GM04503 (cell line): ENCODE data around the gene PLXNB2.

Experiments
- DNase-seq: peaks from one replicate; pipeline ENCODE4 v3.0.0-alpha.2; 2012; ENCODE audit warnings: low read depth

The PLXNB2 gene

GRCh38 chr22:50252082-50253045 lies 55.1 kb downstream of the PLXNB2 start:
- no peak for DNase-seq

- DNase-seq = no peak
Measured at GRCh38 chr22:50251477-50252081, 55.9 kb downstream of the PLXNB2 start.

GRCh38 chr22:50250555-50251476 lies 56.6 kb downstream of the PLXNB2 start, which contains the start of gene HDAC10:
TSS of gene HDAC10 (minus strand) at chr22:50251265. CDS start at chr22:50251032, 233 bp downstream.
- DNase-seq = no peak

- DNase-seq = no peak
Measured at GRCh38 chr22:50250249-50250554, 57.2 kb downstream of the PLXNB2 start.

GRCh38 chr22:50249341-50250248 lies 57.9 kb downstream of the PLXNB2 start:
- no peak for DNase-seq

GRCh38 chr22:50248196-50249081 lies 59.0 kb downstream of the PLXNB2 start:
- DNase-seq = no peak

GRCh38 chr22:50247748-50248147 lies 59.7 kb downstream of the PLXNB2 start:
- no peak for DNase-seq

- DNase-seq = no peak
Measured at GRCh38 chr22:50246242-50247175, 60.9 kb downstream of the PLXNB2 start.

GRCh38 chr22:50245214-50246072 lies 62.0 kb downstream of the PLXNB2 start:
- DNase-seq = no peak

- no peak for DNase-seq
Measured at GRCh38 chr22:50244420-50245213, 62.8 kb downstream of the PLXNB2 start, which contains the start of gene TUBGCP6. TSS of gene TUBGCP6 (minus strand) at chr22:50245023. CDS start at chr22:50244459, 564 bp downstream.

GRCh38 chr22:50243685-50244419 lies 63.6 kb downstream of the PLXNB2 start:
- no peak for DNase-seq

GRCh38 chr22:50242406-50242949 lies 65.0 kb downstream of the PLXNB2 start:
- DNase-seq = no peak

GRCh38 chr22:50238755-50239154 lies 68.7 kb downstream of the PLXNB2 start:
- no peak for DNase-seq

- DNase-seq = no peak
Measured at GRCh38 chr22:50236731-50237409, 70.6 kb downstream of the PLXNB2 start.

- DNase-seq = no peak
Measured at GRCh38 chr22:50233223-50233622, 74.2 kb downstream of the PLXNB2 start.
